ENCODE results near the gene CAMTA1. TPM values are rescaled to one million over a fixed set of nuclear protein-coding genes. Genes with fewer than 3 reads are reported as not detected.

CAMTA1 gene
- total RNA-seq, 1 experiment from 2014 or later, result 60.0 TPM

GRCh38 chr1:7104339-7104738 lies 319.1 kb downstream of the CAMTA1 start:
- H3K27me3 ChIP-seq (replicated peaks; ENCODE audit: control insufficient read depth, insufficient read depth, low read length), result no peaks in the 10 kb centered on the region

GRCh38 chr1:7105269-7105668 lies 320.0 kb downstream of the CAMTA1 start:
- no peaks in the 10 kb centered on the region for H3K36me3 Mint-ChIP-seq (ENCODE audit: insufficient read depth, unreplicated experiment)
- no peaks in the 10 kb centered on the region for H3K4me1 Mint-ChIP-seq (ENCODE audit: low read depth, unreplicated experiment)
- Histone ChIP-seq H3K4me1 (no peaks in the 10 kb centered on the region), H3K36me3 (ENCODE audit: control insufficient read depth, insufficient read depth, low read length) (no peaks in the 10 kb centered on the region), H3K9me3 (no peaks in the 10 kb centered on the region), H3K4me3 (ENCODE audit: low read depth, low read length) (no peak overlapping the region), H3K27me3 (replicated peaks; ENCODE audit: control insufficient read depth, insufficient read depth, low read length) (no peaks in the 10 kb centered on the region)
- H3K4me3 Mint-ChIP-seq (ENCODE audit: unreplicated experiment), result no peak overlapping the region
- intact Hi-C loops (cut with micrococcal nuclease; ENCODE audit: unreplicated experiment), result no loop called here
- no peak overlapping the region for H3K27ac Mint-ChIP-seq (ENCODE audit: unreplicated experiment)
- no TSS peak for BruUV-seq (replicated peaks)
- POLR2A ChIA-PET, result no interaction called here
- TF ChIP-seq, protein P1, sequence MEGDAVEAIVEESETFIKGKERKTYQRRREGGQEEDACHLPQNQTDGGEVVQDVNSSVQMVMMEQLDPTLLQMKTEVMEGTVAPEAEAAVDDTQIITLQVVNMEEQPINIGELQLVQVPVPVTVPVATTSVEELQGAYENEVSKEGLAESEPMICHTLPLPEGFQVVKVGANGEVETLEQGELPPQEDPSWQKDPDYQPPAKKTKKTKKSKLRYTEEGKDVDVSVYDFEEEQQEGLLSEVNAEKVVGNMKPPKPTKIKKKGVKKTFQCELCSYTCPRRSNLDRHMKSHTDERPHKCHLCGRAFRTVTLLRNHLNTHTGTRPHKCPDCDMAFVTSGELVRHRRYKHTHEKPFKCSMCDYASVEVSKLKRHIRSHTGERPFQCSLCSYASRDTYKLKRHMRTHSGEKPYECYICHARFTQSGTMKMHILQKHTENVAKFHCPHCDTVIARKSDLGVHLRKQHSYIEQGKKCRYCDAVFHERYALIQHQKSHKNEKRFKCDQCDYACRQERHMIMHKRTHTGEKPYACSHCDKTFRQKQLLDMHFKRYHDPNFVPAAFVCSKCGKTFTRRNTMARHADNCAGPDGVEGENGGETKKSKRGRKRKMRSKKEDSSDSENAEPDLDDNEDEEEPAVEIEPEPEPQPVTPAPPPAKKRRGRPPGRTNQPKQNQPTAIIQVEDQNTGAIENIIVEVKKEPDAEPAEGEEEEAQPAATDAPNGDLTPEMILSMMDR (IDR thresholded peaks at IDR 0.05; ENCODE audit: insufficient read depth in 1 of 2, low read depth in 1 of 2, low read length in 1 of 2, severe bottlenecking in 1 of 2, unreplicated experiment in 1 of 2), result no peak
- CTCF ChIA-PET, result no interaction called here
- DNase-seq, result no peak
- peaks cover 20% of the 10 kb centered on the region for H3K27me3 Mint-ChIP-seq (ENCODE audit: insufficient read depth, unreplicated experiment)
- no peaks in the 10 kb centered on the region for H3K9me3 Mint-ChIP-seq (ENCODE audit: unreplicated experiment)

More at GRCh38 chr1:7104339-7104738, 319.1 kb downstream of the CAMTA1 start:
- no TSS peak for BruUV-seq (replicated peaks)
- Histone ChIP-seq H3K4me1 (no peaks in the 10 kb centered on the region), H3K36me3 (ENCODE audit: control insufficient read depth, insufficient read depth, low read length) (no peaks in the 10 kb centered on the region), H3K9me3 (no peaks in the 10 kb centered on the region), H3K4me3 (ENCODE audit: low read depth, low read length) (no peak overlapping the region)
- Mint-ChIP-seq H3K9me3 (ENCODE audit: unreplicated experiment) (no peaks in the 10 kb centered on the region), H3K27ac (ENCODE audit: unreplicated experiment) (no peak overlapping the region), H3K36me3 (ENCODE audit: insufficient read depth, unreplicated experiment) (no peaks in the 10 kb centered on the region), H3K4me1 (ENCODE audit: low read depth, unreplicated experiment) (no peaks in the 10 kb centered on the region), H3K27me3 (ENCODE audit: insufficient read depth, unreplicated experiment) (peaks cover 21% of the 10 kb centered on the region), H3K4me3 (ENCODE audit: unreplicated experiment) (no peak overlapping the region)
- no peak for DNase-seq
- TF ChIP-seq, protein P1 (IDR thresholded peaks at IDR 0.05; ENCODE audit: insufficient read depth in 1 of 2, low read depth in 1 of 2, low read length in 1 of 2, severe bottlenecking in 1 of 2, unreplicated experiment in 1 of 2), result no peak
- CTCF ChIA-PET, result no interaction called here
- intact Hi-C loops (cut with micrococcal nuclease; ENCODE audit: unreplicated experiment), result no loop called here
- POLR2A ChIA-PET, result no interaction called here

DNA sequence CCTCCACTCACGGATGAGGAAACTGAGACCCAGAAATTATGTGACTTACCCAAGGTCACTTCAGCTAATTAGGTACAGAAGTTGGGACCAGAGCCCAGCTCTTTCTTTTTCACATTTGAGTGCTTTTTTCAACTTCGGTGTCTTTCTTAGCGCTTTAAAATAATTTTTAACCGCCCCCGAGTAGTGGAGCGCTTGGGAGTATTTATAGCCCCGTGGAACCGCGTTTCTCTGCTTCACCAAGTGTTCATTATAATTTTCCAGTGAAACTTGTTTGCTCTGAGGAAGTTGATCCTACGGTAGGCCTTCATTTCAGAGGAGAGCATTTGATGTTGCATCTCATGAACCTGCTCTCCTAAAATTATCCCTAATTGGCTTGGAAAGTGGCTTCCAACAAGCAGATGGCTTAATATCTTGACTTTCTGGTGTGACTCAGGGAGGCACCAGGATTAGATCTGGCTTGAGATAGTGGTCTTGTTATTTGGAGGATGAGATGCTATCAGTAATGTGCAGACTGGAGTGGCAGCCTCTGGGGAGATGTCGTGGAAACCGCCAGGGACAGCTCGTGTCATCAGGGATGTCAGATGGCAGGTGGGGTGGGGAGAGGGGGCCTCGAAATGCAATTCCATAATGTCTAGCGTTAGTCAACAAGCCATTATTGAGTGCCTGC lies 321.3 kb downstream of the CAMTA1 start:
- H3K4me3 Mint-ChIP-seq (ENCODE audit: unreplicated experiment), result no peak overlapping the region
- H3K4me1 ChIP-seq, result no peaks in the 10 kb centered on the region
- H3K36me3 Mint-ChIP-seq (ENCODE audit: insufficient read depth, unreplicated experiment), result no peaks in the 10 kb centered on the region
- H3K27me3 Mint-ChIP-seq (ENCODE audit: insufficient read depth, unreplicated experiment), result peaks cover 17% of the 10 kb centered on the region
- H3K4me1 Mint-ChIP-seq (ENCODE audit: low read depth, unreplicated experiment), result no peaks in the 10 kb centered on the region
- intact Hi-C loops (cut with micrococcal nuclease; ENCODE audit: unreplicated experiment), result loop anchor here (2.0 kb wide), 1 partner anchor 44 kb away; no protein-coding TSS in a partner anchor
- H3K9me3 Mint-ChIP-seq (ENCODE audit: unreplicated experiment), result no peaks in the 10 kb centered on the region
- CTCF ChIA-PET, result no interaction called here
- no peaks in the 10 kb centered on the region for H3K9me3 ChIP-seq
- no peak for DNase-seq
- no peaks in the 10 kb centered on the region for H3K36me3 ChIP-seq (ENCODE audit: control insufficient read depth, insufficient read depth, low read length)
- H3K27me3 ChIP-seq (replicated peaks; ENCODE audit: control insufficient read depth, insufficient read depth, low read length), result no peaks in the 10 kb centered on the region
- no peak overlapping the region for H3K27ac Mint-ChIP-seq (ENCODE audit: unreplicated experiment)
- POLR2A ChIA-PET, result no interaction called here
- no TSS peak for BruUV-seq (replicated peaks)
- H3K4me3 ChIP-seq (ENCODE audit: low read depth, low read length), result no peak overlapping the region
- TF ChIP-seq, protein P1 (IDR thresholded peaks at IDR 0.05; ENCODE audit: insufficient read depth in 1 of 2, low read depth in 1 of 2, low read length in 1 of 2, severe bottlenecking in 1 of 2, unreplicated experiment in 1 of 2), result no peak
